HT-29 (cell line): ENCODE data around the gene TSKU. TPM values are rescaled to one million over a fixed set of nuclear protein-coding genes. Genes with fewer than 3 reads are reported as not detected.
"Not testable (repeated sequence)": the region's sequence is repeated elsewhere in the genome, so short reads cannot be mapped to it uniquely, and the experiment has no call there.

ENCODE experiments used
- DNase-seq: peaks from one replicate; pipeline ENCODE4 v3.0.0-alpha.2; 2015; ENCODE audit warnings: low spot score
- total RNA-seq: library from RNA; depleted of rRNA; stranded (reverse); fragments of >200 nt; shearing (Covaris generic); gene quantifications from 2 replicates; pipeline ENCODE4 v1.2.3, GENCODE V29; 2014

Gene TSKU
- total RNA-seq, 1 experiment from 2014 or later: 118 TPM

DNA sequence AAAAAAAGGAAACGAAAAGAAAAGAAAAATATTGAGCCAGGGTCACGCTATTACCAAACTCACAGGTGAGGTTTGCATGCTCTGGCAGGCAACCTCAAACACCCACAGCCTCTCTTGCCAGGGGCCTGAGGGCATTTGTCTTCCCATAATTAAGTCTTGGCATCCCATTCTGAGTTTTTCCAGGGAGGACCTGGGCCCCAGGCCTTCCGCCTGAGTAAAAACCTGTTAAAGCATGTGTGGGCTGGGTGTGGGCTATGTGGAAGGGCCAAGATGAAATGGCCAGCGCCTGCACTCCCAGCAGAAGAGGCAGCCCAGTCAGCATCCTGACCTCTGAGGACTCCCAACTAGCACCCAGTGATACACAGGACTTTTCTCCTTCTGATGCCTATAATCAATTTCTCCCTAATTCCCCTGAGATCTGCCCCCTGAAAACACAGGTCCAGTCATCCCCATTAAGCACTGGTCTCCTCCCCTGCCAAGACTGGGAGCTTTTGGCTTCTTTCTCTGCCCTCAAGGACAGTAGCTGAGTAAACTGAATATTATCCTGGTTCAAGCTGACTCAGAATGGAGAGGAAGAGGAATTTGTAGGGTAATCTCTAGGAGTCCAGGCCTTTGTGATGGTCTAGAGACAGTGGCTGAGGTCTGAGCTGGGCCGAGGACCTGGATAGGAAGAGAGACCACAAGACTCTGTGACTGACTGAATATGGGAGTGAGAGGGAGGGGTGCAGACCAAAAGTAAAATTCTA lies 42.0 kb downstream of the TSKU start:
- DNase-seq: no peak

DNA sequence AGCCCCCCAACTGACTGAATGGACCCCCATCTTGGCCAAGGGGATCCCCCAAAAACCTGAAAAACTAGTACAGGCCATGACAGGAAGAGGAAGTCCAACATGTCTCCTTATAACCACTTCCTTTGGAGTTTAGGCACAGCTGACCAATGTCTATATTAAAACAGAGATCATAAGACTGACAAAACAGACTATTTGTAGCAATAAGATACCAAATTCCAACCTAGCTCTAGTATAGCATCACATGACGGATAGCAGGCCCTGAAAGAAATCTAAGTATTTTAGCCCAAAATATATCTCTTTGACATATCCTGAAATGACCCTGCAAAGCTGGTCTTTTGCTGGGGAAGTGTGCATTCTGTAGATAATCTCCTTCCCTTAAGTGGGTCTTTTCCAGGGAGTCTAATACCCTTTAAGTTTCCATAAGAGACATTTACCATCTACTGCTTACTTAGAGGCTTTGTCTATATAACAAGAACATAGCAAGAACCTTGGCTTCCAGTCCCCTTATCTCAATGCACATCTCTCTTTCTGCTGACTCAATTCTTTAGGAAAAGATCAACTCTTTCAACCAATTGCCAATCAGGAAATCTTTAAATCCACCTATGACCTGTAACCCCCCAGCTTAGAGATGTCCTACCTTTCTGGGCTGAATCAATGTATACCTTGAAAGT lies 42.7 kb downstream of the TSKU start:
- no peak for DNase-seq

DNA sequence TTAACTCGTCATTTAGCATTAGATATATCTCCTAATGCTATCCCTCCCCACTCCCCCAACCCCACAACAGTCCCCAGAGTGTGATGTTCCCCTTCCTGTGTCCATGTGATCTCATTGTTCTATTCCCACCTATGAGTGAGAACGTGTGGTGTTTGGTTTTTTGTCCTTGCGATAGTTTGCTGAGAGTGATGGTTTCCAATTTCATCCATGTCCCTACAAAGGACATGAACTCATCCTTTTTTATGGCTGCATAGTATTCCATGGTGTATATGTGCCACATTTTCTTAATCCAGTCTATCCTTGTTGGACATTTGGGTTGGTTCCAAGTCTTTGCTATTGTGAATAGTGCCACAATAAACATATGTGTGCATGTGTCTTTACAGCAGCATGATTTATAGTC lies 43.4 kb downstream of the TSKU start:
- not testable (repeated sequence) for DNase-seq

DNA sequence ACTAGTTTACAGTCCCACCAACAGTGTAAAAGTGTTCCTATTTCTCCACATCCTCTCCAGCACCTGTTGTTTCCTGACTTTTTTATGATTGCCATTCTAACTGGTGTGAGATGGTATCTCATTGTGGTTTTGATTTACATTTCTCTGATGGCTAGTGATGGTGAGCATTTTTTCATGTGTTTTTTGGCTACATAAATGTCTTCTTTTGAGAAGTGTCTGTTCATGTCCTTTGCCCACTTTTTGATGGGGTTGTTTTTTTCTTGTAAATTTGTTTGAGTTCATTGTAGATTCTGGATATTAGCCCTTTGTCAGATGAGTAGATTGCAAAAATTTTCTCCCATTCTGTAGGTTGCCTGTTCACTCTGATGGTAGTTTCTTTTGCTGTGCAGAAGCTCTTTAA lies 43.8 kb downstream of the TSKU start:
- not testable (repeated sequence) for DNase-seq

DNA sequence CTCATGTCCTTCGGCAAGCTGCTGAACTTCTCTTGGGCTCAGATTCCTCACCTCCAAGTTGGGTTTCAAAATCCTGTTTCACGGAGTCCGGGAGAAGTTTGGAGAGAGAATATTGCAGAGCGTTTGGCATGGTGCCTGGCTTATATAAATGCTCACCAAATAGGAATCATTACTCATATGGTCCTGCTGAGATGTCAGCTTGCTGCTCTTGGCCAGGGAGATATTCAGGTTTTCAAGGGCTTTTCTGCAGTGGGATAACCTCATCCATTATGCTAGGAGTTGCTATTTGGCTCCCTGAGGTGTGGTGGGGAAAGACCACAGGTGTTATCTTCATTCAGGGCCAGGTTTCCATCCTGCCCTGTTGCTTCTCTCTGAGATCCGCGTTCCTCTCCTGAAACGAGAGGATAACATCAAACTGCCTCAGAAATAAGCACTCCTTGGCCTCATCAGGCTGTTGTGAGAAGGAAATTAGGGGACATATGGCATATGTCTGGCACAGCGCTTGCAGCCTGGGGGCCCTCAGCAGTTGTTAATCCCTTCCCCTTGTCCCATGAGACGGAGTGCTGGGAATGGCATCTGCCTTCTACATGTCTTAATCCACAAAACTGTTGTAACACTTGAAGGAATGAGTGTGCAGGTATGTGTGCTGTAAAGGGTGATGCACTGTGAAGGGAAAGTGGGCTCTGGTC lies 47.6 kb downstream of the TSKU start:
- DNase-seq: no peak

DNA sequence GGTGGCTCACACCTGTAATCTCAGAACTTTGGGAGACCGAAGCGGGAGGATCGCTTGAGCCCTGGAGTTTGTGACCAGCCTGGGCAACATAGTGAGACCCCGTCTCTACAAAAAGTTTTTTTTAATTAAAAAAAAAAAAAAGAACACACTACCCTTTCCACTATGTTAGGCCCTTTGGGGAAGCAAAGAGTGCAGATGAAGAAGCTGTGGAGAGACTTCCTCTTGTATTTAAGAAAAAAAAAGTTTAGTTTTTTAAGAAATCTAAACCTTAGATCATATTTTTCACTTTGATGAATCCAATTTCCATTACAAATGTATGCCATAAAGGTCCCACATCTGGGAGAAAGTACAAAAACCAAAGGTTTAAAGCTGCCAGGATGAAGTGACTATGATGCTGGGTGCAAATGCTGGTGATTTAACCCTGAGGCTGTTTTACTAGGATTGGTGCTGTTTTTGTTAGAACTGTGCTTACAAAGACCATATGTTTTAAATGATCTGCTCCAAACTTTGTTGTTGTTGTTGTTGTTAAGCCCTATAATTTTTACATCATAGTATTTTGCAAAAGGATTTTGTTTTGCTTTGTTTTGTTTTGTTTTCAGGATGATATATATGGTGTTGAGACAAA lies 48.6 kb downstream of the TSKU start:
- no peak for DNase-seq

DNA sequence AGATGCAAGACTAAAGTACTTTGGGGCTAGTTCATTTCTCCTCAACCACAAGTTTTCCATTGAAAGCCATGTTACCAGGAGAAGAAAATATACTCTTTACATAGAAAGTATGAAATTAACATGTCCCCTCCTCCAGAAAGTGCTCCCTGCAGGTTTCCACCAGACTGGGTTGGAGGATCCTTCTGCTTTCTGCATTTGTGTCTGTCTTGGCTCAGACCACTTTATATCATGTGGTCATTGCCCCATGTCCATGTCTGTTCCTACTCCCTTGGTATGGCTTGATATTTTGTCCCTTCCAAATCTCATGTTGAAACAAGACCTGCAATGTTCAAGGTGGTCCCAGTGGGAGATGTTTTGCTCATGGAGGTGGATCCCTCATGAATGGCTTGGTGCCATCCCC lies 49.2 kb downstream of the TSKU start:
- DNase-seq: no peak

DNA sequence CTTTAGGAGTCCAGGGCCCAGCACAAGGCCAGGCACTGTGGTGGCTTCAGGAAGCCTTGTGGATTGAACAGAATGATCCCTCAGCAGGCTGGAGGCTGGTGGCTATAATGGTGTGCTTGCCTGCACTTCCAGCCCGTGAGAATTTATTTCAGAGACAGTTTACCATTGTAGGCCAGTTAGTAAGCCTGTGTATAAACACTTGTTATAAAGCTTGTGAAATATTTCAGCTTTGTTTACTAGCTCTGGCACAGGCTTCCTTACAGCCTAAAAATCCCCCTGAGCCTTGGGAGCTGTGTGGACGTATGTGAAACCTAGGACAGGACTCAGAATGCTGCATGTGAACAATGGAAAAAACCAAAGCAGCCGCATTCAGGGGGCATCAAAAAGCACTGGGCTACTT lies 51.0 kb downstream of the TSKU start:
- no peak for DNase-seq

DNA sequence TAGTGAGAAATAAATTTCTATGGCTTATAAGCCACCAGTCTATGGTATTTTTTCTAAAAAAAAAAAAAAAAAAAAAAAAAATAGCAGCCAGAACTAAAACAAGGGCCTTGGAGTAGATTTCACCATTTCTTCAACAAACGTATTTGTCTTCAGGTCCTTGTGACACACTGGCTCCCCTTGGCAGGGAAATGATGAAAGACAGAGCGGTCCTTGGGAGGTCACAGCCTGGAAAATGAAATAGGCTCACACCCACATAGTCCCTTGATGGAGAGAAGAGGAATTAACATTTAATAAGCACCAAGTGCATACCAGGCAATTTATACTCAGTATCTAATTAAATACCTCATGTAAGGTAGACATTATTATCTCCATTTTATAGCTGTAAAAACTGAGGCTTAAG lies 51.9 kb downstream of the TSKU start:
- DNase-seq: no peak

DNA sequence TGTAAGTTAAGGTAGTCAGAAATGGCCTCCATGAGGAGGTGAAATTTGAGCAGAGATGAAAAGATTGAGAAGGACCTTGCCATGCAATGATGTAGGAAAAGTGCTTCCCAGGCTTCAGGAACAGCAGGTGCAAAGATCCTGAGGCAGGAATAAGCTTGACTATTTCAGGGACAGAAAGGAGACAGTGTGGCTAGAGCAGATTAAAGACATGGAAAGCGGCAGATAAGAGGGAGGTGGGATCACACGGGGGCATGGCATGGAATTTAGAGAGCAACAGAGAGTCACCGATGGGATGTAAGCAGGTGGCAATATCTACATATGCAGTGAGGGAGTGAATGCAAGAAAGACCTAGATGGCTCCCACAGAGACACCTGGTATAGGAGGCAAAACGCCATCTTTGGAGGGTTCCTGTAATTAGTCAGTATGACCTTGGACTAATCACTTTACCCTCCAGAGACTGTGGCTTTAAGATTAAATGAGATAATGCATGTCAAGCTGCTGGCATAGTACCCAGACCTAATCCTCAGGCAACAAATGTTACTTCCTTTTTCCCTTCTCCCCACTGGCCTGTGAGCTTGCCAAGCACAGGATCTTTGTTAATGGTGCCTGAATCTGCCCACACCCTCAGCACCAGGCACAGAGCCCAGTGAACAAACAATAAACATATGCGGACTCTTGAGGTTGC lies 52.9 kb downstream of the TSKU start:
- no peak for DNase-seq

DNA sequence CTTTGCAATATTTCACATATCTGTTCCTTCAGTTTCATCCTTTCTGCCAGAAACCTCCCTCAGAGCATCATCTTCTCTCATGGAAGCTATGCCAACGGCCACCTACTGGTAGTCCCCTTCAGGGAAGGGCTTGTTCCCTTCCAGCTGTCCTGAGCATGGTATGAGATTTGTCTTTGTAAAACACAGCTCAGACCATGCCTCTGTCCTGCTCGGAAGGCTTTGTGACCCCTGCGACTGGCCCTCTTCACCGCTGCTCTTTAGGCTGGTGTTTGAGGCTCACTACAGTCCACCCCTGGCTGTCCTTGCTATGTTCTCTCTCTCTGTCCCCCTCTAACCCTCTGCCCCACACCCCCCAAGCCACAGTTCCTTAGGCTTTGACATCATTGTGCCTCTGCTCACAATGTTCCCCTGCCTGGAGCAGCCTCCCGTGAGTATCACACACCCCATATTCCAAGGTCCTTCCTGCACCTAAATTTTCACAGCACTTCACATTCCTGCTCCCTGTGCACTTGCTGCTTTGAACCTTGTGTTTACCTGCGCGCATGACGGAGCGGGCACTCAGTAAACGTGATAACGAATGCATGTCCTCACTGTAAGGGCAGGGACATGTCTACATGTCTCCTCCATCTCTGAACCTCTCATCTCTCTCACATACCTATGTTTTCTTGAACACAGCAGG lies 53.6 kb downstream of the TSKU start:
- DNase-seq: peak; percentile 20

DNA sequence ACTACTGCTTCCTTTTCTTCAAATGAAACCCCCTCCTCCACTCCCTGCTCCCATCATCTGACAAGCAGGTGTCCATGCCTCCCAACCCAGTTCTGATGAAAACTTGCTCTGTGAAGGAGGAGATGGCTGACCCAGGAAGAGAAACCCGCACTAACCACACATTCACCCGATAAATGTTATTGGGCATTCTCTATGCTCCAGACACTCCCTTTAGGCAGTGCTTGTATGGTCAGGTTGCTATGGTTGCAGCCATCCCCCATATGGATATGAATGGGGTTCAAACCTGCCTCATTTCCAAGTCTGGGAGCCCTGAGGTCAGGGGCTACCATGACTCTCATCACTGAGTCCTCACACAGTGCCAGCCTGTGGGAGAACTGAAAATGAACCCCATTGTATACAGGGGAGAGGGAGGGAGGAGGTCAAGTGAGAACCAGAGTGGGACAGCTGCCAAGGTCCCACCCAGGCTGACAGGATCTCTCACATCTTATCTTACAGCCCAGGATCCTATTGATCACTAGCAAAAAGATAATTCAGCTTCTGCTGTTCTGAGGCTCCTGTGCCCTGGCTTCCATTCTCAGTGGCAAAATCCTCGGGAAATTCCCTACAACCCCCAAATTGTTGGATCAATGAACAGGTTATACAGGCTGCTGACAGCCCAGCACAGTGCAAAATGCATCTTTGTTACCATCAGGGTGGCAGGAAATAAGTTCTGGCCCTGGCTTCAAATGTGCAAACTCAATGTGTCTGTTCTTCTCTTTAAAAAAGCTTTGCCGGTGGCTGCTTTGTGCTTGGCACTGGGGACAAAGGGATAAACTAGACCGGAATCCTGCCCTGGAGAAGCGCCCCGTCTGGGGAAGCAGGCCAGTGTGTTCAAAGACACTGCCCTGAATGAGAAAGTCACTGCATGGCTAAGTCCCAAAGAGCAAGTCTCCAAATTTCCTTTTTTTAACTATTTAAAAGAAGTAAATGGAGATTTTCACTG lies 54.8 kb downstream of the TSKU start:
- peak; percentile 18 for DNase-seq

DNA sequence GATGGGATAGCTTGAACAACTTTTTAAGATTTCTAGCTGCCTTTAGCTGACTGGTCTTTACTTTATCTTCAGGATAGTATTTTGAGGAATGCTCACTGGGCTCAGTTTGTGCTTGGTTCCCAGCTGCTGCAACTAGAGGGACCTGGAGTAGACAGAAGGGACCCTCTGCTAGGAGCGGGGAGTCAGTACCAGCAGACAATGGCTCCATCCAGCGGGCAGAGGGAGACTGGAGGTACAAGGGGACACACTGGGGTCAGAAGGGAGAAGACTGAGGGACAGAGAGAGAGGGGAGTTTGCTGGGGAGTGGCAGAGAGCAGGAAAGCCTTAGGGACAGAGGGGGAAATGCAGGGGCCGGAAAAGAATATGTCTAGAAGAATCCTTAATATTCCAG lies 55.5 kb downstream of the TSKU start:
- DNase-seq: no peak

DNA sequence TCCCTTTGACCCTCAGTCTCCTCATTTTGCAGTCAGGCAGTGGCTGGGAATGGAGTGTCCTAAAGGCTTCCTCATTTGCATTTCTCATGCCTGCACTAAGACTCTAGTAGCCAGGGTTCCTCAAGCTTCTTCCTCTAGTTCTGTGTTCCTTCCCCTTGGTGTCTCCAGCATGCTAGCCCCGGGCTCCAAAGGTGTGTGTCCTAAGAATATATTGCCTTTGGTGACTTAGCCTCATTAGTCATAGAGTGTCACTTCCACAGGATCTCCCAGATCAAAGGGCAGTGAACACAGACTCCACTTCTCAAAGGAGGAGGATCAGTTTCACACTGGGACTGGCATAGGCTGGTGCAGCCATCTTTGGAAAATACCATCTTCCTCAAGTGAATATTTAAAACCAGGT lies 56.2 kb downstream of the TSKU start:
- DNase-seq: peak; percentile 43

DNA sequence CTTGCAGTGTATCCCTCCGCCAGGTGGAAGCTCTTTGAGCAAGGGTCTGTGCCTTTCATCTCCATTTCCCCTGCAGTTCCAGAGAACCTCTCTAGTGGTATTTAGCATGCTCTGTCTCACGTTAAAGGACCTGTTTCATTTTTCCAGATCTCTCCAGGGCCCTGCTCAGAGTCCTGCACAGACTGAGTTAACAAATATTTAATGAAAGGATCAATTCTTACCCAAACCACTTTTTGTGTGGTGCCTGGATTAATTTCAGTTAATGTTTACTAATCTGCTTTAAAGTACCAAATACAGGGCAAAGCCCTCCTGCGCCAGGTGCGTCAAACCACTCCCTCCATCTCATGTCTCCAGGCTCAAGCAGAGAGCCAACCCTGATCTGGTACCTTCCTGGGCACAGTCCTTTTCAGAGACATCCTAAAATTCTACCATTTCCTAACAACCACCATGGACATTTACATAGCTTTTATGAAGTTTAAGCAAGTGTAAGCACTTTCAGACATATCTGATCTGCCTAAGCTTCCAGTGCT lies 58.8 kb downstream of the TSKU start:
- no peak for DNase-seq

DNA sequence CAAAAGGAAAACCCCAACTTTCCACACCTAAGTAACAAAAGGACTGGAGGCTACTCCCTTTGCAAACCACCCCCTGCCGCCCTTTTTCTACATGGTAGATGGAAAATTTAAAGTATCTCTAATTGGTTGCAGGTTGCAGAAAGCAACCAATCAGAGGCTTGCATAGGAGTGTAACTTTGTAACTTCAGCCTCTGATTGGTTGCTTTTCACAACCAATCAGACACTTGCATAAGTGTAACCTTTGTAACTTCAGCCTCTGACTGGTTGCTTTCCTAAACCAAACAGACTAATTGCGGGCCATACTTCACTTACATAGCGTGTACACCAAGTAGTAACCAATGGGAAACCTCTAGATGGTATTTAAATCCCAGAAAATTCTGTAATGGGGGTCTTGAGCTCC lies 60.8 kb downstream of the TSKU start:
- DNase-seq: no peak

DNA sequence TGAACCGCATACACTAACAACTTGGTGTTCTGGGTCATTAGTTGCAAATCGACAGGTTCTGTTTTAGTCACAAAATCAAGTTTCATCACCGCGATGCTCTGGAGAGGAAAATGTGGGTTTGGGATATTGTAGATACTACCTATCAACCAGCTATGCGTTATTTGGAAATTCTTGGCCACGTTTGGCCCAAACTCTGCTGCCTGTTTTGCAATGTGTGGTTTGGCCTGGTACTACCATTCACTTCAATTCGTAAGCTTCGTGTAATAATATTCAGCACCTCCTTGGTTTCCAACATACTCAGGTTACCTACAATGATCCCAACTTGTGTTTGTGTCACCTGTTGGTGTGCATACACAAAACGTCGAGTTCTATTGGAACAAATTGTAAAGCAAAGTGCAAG lies 61.4 kb downstream of the TSKU start:
- DNase-seq: no peak

DNA sequence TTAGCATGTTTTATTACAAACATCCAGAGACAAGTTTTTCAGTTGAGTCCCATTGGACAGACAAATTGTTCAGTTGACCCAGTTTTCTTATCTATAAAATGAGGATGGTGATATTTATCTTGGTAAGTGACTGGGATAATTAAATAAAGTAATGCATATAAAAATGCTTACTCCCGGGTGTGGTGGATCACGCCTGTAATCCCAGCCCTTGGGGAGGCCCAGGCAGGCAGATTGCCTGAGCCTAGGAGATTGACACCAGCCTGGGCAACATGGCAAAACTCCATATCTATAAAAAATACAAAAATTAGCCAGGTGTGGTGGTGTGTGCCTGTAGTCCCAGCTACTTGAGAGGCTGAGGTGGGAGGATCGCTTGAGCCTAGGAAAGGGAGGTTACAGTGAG lies 61.9 kb downstream of the TSKU start:
- no peak for DNase-seq

DNA sequence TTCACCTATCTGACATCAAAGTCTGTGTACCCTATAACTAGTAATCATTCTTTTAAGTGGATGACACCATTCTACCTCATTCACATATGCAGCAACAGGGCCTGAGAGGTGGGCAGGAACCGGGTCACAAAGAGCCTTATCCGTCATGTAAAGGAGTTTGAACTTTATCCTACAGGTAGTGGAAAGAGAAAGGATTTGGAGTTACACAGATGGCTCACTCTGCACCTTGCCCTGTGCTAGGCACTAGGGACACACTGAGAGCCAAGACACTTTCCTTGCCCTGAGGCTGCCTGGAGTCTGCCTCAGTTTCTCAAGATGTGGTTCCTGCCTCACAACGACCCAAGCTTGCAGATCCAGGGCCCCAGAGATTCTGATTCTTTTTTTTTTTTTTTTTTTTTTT lies 63.3 kb downstream of the TSKU start:
- DNase-seq: no peak
